Midbrain (tissue), 1 donor: Measurements from ENCODE around the gene DOCK4.
"Not testable (repeated sequence)": the region's sequence is repeated elsewhere in the genome, so short reads cannot be mapped to it uniquely, and the experiment has no call there.

Experiments
- DNase-seq: peaks from one replicate; lab custom pipeline; 2025; lab: John Stamatoyannopoulos, UW

The DOCK4 gene

GRCh38 chr7:111953611-111954010 is 252.6 kb downstream of the DOCK4 start:
- peak; percentile 59 for DNase-seq

GRCh38 chr7:111952783-111953182 is 253.4 kb downstream of the DOCK4 start:
- no peak for DNase-seq

- no peak for DNase-seq
Measured at GRCh38 chr7:111951052-111951451, 255.1 kb downstream of the DOCK4 start.

- no peak for DNase-seq
Measured at GRCh38 chr7:111942450-111943081, 263.6 kb downstream of the DOCK4 start.

GRCh38 chr7:111937163-111937562 is 269.0 kb downstream of the DOCK4 start:
- no peak for DNase-seq

- no peak for DNase-seq
Measured at GRCh38 chr7:111933609-111934008, 272.6 kb downstream of the DOCK4 start.

- DNase-seq = no peak
Measured at GRCh38 chr7:111931958-111932357, 274.2 kb downstream of the DOCK4 start.

GRCh38 chr7:111931016-111931517 is 275.1 kb downstream of the DOCK4 start:
- no peak for DNase-seq

- no peak for DNase-seq
Measured at GRCh38 chr7:111929264-111929663, 276.9 kb downstream of the DOCK4 start.

GRCh38 chr7:111927353-111928019 is 278.7 kb downstream of the DOCK4 start:
- DNase-seq = no peak

GRCh38 chr7:111920329-111920728 is 285.9 kb downstream of the DOCK4 start:
- no peak for DNase-seq

GRCh38 chr7:111919631-111920179 is 286.5 kb downstream of the DOCK4 start:
- DNase-seq = no peak

GRCh38 chr7:111919164-111919563 is 287.0 kb downstream of the DOCK4 start:
- DNase-seq = no peak

- DNase-seq = no peak
Measured at GRCh38 chr7:111918461-111918860, 287.7 kb downstream of the DOCK4 start.

- not testable (repeated sequence) for DNase-seq
Measured at GRCh38 chr7:111917404-111917803, 288.8 kb downstream of the DOCK4 start.

- no peak for DNase-seq
Measured at GRCh38 chr7:111914291-111914690, 291.9 kb downstream of the DOCK4 start.

GRCh38 chr7:111911166-111911961 is 294.8 kb downstream of the DOCK4 start:
- DNase-seq = no peak

- no peak for DNase-seq
Measured at GRCh38 chr7:111910656-111911055, 295.5 kb downstream of the DOCK4 start.

GRCh38 chr7:111908673-111909072 is 297.5 kb downstream of the DOCK4 start:
- not testable (repeated sequence) for DNase-seq

- no peak for DNase-seq
Measured at GRCh38 chr7:111903797-111904196, 302.4 kb downstream of the DOCK4 start.

- no peak for DNase-seq
Measured at GRCh38 chr7:111903016-111903415, 303.2 kb downstream of the DOCK4 start.

- no peak for DNase-seq
Measured at GRCh38 chr7:111900283-111900682, 305.9 kb downstream of the DOCK4 start.
